IPS-20b (cell line): Measurements from ENCODE around the gene KIAA0513.
"Not testable (repeated sequence)": the region's sequence is repeated elsewhere in the genome, so short reads cannot be mapped to it uniquely, and the experiment has no call there.

Experiments
- H3K27ac ChIP-seq: one replicate; pipeline ENCODE4 v1.5.1; 2013; ENCODE audit warnings: low read length
- H3K27me3 ChIP-seq: 2 replicates; pipeline ENCODE4 v1.6.1; 2013; ENCODE audit warnings: mild to moderate bottlenecking, low read length, inconsistent platforms; ENCODE audit not compliant: insufficient read depth
- H3K36me3 ChIP-seq: 2 replicates; pipeline ENCODE4 v1.6.1; 2013; ENCODE audit warnings: low read depth, mild to moderate bottlenecking, inconsistent platforms, low read length, moderate library complexity; ENCODE audit not compliant: insufficient read depth
- H3K4me1 ChIP-seq: 2 replicates; pipeline ENCODE4 v1.6.1; 2013; ENCODE audit warnings: mild to moderate bottlenecking, control low read depth, inconsistent platforms, low read length, moderate library complexity; ENCODE audit not compliant: insufficient read depth
- H3K4me3 ChIP-seq: 2 replicates; pipeline ENCODE4 v1.5.1; 2013; ENCODE audit warnings: mild to moderate bottlenecking, low read length, inconsistent platforms
- H3K9ac ChIP-seq: 2 replicates; pipeline ENCODE4 v1.6.1; 2013; ENCODE audit warnings: low read depth, mild to moderate bottlenecking, inconsistent platforms, low read length, moderate library complexity
- H3K9me3 ChIP-seq: 2 replicates; pipeline ENCODE4 v1.6.1; 2013; ENCODE audit warnings: mild to moderate bottlenecking, low read depth, low read length, inconsistent platforms; ENCODE audit not compliant: insufficient read depth

The KIAA0513 gene

GRCh38 chr16:85019659-85020245 is 7.8 kb upstream of the KIAA0513 start:
- Histone ChIP-seq H3K36me3 (no peaks in the 10 kb centered on the region), H3K27me3 (0 out of 2 replicates have a peak, but pooled peaks cover 10% of the 10 kb centered on the region), H3K27ac (no peak overlapping the region), H3K9me3 (no peaks in the 10 kb centered on the region), H3K9ac (no peak overlapping the region), H3K4me1 (no peaks in the 10 kb centered on the region), H3K4me3 (no peak overlapping the region)

GRCh38 chr16:85025781-85026653 is 1.6 kb upstream of the KIAA0513 start:
- Histone ChIP-seq H3K4me1 (peaks cover 9% of the 10 kb centered on the region; the same call in 1 of the 2 replicates), H3K36me3 (no peaks in the 10 kb centered on the region), H3K27ac (no peak overlapping the region), H3K27me3 (peaks cover 17% of the 10 kb centered on the region), H3K9me3 (no peaks in the 10 kb centered on the region), H3K9ac (no peak overlapping the region), H3K4me3 (no peak overlapping the region)

GRCh38 chr16:85026703-85027102 is 892 bp upstream of the KIAA0513 start:
- no peak overlapping the region for H3K27ac ChIP-seq
- no peak overlapping the region for H3K9ac ChIP-seq

GRCh38 chr16:85027958-85028684 is 526 bp downstream of the KIAA0513 start:
- Histone ChIP-seq H3K4me1 (peaks cover 9% of the 10 kb centered on the region; the same call in 1 of the 2 replicates), H3K27ac (no peak overlapping the region), H3K27me3 (peaks cover 17% of the 10 kb centered on the region), H3K9ac (peak overlapping the region; percentile 45; the same call in 1 of the 2 replicates), H3K9me3 (no peaks in the 10 kb centered on the region), H3K4me3 (peak overlapping the region; percentile 87), H3K36me3 (no peaks in the 10 kb centered on the region)

More at GRCh38 chr16:85026703-85027102, 892 bp upstream of the KIAA0513 start:
- peak overlapping the region; percentile 87 for H3K4me3 ChIP-seq
- H3K9me3 ChIP-seq: no peaks in the 10 kb centered on the region
- H3K36me3 ChIP-seq: no peaks in the 10 kb centered on the region
- peaks cover 17% of the 10 kb centered on the region for H3K27me3 ChIP-seq
- H3K4me1 ChIP-seq: peaks cover 9% of the 10 kb centered on the region; the same call in 1 of the 2 replicates

- Histone ChIP-seq H3K9ac (no peak overlapping the region), H3K27me3 (peaks cover 17% of the 10 kb centered on the region), H3K9me3 (no peaks in the 10 kb centered on the region), H3K4me1 (peaks cover 9% of the 10 kb centered on the region; the same call in 1 of the 2 replicates), H3K4me3 (peak overlapping the region; percentile 87), H3K27ac (no peak overlapping the region), H3K36me3 (no peaks in the 10 kb centered on the region)
Measured at GRCh38 chr16:85028685-85029407, 1.3 kb downstream of the KIAA0513 start.

GRCh38 chr16:85029408-85029784 is 1.8 kb downstream of the KIAA0513 start:
- no peaks in the 10 kb centered on the region for H3K9me3 ChIP-seq
- no peak overlapping the region for H3K4me3 ChIP-seq
- no peak overlapping the region for H3K27ac ChIP-seq
- peaks cover 17% of the 10 kb centered on the region for H3K27me3 ChIP-seq
- H3K4me1 ChIP-seq: peaks cover 9% of the 10 kb centered on the region; the same call in 1 of the 2 replicates
- H3K36me3 ChIP-seq: no peaks in the 10 kb centered on the region
- no peak overlapping the region for H3K9ac ChIP-seq

- peaks cover 9% of the 10 kb centered on the region; the same call in 1 of the 2 replicates for H3K4me1 ChIP-seq
Measured at GRCh38 chr16:85029981-85030401, 2.4 kb downstream of the KIAA0513 start.

GRCh38 chr16:85031451-85031850 is 3.9 kb downstream of the KIAA0513 start:
- Histone ChIP-seq H3K9me3 (no peaks in the 10 kb centered on the region), H3K9ac (no peak overlapping the region), H3K4me1 (peaks cover 9% of the 10 kb centered on the region; the same call in 1 of the 2 replicates), H3K27me3 (peaks cover 17% of the 10 kb centered on the region), H3K4me3 (no peak overlapping the region), H3K36me3 (no peaks in the 10 kb centered on the region), H3K27ac (no peak overlapping the region)

More at GRCh38 chr16:85029981-85030401, 2.4 kb downstream of the KIAA0513 start:
- H3K27me3 ChIP-seq: peaks cover 17% of the 10 kb centered on the region
- no peaks in the 10 kb centered on the region for H3K36me3 ChIP-seq
- no peaks in the 10 kb centered on the region for H3K9me3 ChIP-seq
- no peak overlapping the region for H3K9ac ChIP-seq
- H3K27ac ChIP-seq: no peak overlapping the region
- H3K4me3 ChIP-seq: no peak overlapping the region

- H3K9ac ChIP-seq, H3K36me3 ChIP-seq, H3K27ac ChIP-seq, H3K9me3 ChIP-seq, H3K4me1 ChIP-seq, H3K4me3 ChIP-seq: not testable (repeated sequence)
- H3K27me3 ChIP-seq: peaks cover 17% of the 10 kb centered on the region
Measured at GRCh38 chr16:85032187-85032586, 4.6 kb downstream of the KIAA0513 start.

- Histone ChIP-seq H3K4me1 (peaks cover 9% of the 10 kb centered on the region; the same call in 1 of the 2 replicates), H3K36me3 (no peaks in the 10 kb centered on the region), H3K4me3 (no peak overlapping the region), H3K27ac (no peak overlapping the region), H3K9ac (no peak overlapping the region), H3K9me3 (no peaks in the 10 kb centered on the region), H3K27me3 (peaks cover 15% of the 10 kb centered on the region)
Measured at GRCh38 chr16:85033171-85033570, 5.6 kb downstream of the KIAA0513 start.
